Measurements from ENCODE around the gene CFDP1.

The CFDP1 gene

DNA sequence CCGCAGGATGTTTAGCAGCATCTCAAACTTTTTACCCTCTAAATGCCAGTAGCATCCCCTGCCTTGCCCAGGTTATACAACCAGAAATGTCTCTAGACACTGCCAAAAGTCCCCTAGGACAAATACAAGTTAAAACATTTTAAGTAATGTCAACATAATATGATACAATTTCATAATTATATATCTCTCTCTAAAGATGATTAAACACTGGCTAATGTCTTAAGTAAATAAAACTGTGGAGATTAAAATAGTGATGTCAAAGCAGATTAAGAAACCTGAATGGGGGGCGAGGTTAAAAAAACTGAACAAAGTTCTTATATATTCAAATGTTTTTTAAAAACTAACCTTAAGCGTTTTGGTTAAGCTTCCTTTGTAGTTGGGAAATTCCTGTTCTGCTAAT lies 62.1 kb downstream of the CFDP1 start:
- Histone ChIP-seq H4K20me1 (ENCODE audit: insufficient read depth, low read length) (peaks cover 43% of the 10 kb centered on the region), H3K4me2 (ENCODE audit: low read length) (no peak overlapping the region), H3K79me2 (ENCODE audit: low read length) (no peaks in the 10 kb centered on the region), H3K36me3 (replicated peaks; ENCODE audit: low read depth, low read length) (peaks cover 1% of the 10 kb centered on the region), H3K4me1 (ENCODE audit: low read length) (no peaks in the 10 kb centered on the region), H3K9ac (ENCODE audit: low read length) (no peak overlapping the region), H3K4me3 (ENCODE audit: low read length) (no peak overlapping the region), H3K27ac (ENCODE audit: low read length) (no peak overlapping the region), H2AFZ (ENCODE audit: low read depth, low read length) (no peak overlapping the region), H3K27me3 (ENCODE audit: low read depth, low read length) (peaks cover 40% of the 10 kb centered on the region), H3K9me3 (ENCODE audit: insufficient read depth, low read length) (no peaks in the 10 kb centered on the region)
- TF ChIP-seq, protein P1, sequence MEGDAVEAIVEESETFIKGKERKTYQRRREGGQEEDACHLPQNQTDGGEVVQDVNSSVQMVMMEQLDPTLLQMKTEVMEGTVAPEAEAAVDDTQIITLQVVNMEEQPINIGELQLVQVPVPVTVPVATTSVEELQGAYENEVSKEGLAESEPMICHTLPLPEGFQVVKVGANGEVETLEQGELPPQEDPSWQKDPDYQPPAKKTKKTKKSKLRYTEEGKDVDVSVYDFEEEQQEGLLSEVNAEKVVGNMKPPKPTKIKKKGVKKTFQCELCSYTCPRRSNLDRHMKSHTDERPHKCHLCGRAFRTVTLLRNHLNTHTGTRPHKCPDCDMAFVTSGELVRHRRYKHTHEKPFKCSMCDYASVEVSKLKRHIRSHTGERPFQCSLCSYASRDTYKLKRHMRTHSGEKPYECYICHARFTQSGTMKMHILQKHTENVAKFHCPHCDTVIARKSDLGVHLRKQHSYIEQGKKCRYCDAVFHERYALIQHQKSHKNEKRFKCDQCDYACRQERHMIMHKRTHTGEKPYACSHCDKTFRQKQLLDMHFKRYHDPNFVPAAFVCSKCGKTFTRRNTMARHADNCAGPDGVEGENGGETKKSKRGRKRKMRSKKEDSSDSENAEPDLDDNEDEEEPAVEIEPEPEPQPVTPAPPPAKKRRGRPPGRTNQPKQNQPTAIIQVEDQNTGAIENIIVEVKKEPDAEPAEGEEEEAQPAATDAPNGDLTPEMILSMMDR (IDR thresholded peaks at IDR 0.05; ENCODE audit: low read depth, low read length), result no peak
- TF ChIP-seq EZH2phosphoT487 (IDR thresholded peaks at IDR 0.05; ENCODE audit: low read depth), result no peak

DNA sequence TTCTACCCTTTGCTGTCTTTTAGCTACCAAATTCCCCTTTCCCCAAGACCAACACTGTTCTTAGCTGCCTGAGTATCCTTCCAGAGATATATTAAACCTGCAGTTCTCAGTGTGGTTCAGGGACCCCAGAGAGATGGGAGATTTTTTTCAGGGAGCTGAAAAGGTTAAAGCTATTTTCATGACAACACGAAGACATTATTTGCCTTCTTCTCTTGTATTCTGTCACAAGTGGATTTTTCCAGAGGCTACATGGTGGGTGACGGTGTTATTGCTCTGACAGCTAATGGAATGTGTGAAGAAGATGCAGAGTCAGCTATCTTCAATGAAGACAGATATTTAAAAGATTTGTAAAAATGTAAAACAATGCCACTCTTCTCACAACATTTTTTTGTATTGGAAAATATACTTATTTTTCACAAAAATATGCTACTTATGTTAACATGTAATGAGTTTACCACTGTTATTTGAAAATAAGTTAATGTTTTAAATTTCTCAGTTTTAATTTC lies 69.0 kb downstream of the CFDP1 start:
- no peak overlapping the region for H2AFZ ChIP-seq (ENCODE audit: low read depth, low read length)
- no peak for TF ChIP-seq EZH2phosphoT487 (IDR thresholded peaks at IDR 0.05; ENCODE audit: low read depth)
- TF ChIP-seq, protein P1 (IDR thresholded peaks at IDR 0.05; ENCODE audit: low read depth, low read length), result no peak
- H3K4me1 ChIP-seq (ENCODE audit: low read length), result no peaks in the 10 kb centered on the region
- no peaks in the 10 kb centered on the region for H3K27me3 ChIP-seq (ENCODE audit: low read depth, low read length)
- no peak overlapping the region for H3K9ac ChIP-seq (ENCODE audit: low read length)
- H3K9me3 ChIP-seq (ENCODE audit: insufficient read depth, low read length), result no peaks in the 10 kb centered on the region
- no peaks in the 10 kb centered on the region for H3K79me2 ChIP-seq (ENCODE audit: low read length)
- no peak overlapping the region for H3K4me3 ChIP-seq (ENCODE audit: low read length)
- peaks cover 19% of the 10 kb centered on the region; the same call in 1 of the 2 replicates for H4K20me1 ChIP-seq (ENCODE audit: insufficient read depth, low read length)
- peaks cover 8% of the 10 kb centered on the region for H3K36me3 ChIP-seq (replicated peaks; ENCODE audit: low read depth, low read length)
- H3K4me2 ChIP-seq (ENCODE audit: low read length), result no peak overlapping the region
- no peak overlapping the region for H3K27ac ChIP-seq (ENCODE audit: low read length)

DNA sequence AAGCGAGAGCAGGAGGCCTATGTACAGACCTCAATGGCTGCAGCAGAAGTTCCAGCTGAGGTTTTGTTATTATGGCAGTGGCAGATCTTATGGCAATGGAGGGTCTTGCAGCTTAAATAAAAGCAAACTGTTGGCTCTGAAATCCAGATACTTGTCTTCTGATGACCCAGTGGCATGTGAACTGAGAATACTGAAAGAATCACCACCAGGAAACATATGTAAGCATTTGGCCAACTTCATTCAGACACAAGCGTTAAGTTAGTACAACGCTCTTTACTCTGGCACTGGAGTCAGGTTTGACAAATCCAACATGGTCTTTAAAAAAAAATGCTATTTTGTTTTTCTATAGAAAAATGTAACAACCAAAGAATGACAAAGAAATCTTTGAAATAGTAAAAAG lies 70.5 kb downstream of the CFDP1 start:
- no peaks in the 10 kb centered on the region for H3K27me3 ChIP-seq (ENCODE audit: low read depth, low read length)
- H3K27ac ChIP-seq (ENCODE audit: low read length), result no peak overlapping the region
- H3K79me2 ChIP-seq (ENCODE audit: low read length), result no peaks in the 10 kb centered on the region
- no peak overlapping the region for H3K4me2 ChIP-seq (ENCODE audit: low read length)
- H3K4me1 ChIP-seq (ENCODE audit: low read length), result no peaks in the 10 kb centered on the region
- no peaks in the 10 kb centered on the region for H3K9me3 ChIP-seq (ENCODE audit: insufficient read depth, low read length)
- no peak overlapping the region for H2AFZ ChIP-seq (ENCODE audit: low read depth, low read length)
- TF ChIP-seq EZH2phosphoT487 (IDR thresholded peaks at IDR 0.05; ENCODE audit: low read depth), result no peak
- TF ChIP-seq, protein P1 (IDR thresholded peaks at IDR 0.05; ENCODE audit: low read depth, low read length), result no peak
- H4K20me1 ChIP-seq (ENCODE audit: insufficient read depth, low read length), result peaks cover 21% of the 10 kb centered on the region; the same call in 1 of the 2 replicates
- no peak overlapping the region for H3K4me3 ChIP-seq (ENCODE audit: low read length)
- H3K36me3 ChIP-seq (replicated peaks; ENCODE audit: low read depth, low read length), result peaks cover 8% of the 10 kb centered on the region
- no peak overlapping the region for H3K9ac ChIP-seq (ENCODE audit: low read length)

DNA sequence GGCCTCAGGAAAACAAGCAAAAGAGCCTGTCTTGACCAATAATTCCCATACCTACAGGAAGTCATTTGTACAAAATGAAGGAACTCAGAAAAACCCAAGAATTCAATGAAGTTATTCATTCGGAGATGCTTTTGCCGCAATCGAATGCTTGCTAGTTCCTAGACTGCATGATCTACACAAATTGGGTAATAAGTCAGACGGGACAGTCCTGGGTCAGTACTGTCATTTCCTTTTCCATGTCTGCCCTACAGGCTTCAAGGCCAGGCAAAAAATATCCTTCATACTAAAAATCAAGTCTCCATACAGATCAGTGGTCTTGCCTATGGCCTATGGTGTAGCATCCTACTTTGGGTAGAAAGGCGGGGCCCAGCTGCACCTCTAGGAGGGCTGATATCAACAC lies 71.4 kb downstream of the CFDP1 start:
- Histone ChIP-seq H3K4me3 (ENCODE audit: low read length) (no peak overlapping the region), H3K9ac (ENCODE audit: low read length) (no peak overlapping the region), H3K4me1 (ENCODE audit: low read length) (no peaks in the 10 kb centered on the region), H3K79me2 (ENCODE audit: low read length) (no peaks in the 10 kb centered on the region), H3K4me2 (ENCODE audit: low read length) (no peak overlapping the region), H3K27ac (ENCODE audit: low read length) (no peak overlapping the region), H3K27me3 (ENCODE audit: low read depth, low read length) (no peaks in the 10 kb centered on the region), H3K36me3 (replicated peaks; ENCODE audit: low read depth, low read length) (peaks cover 8% of the 10 kb centered on the region), H3K9me3 (ENCODE audit: insufficient read depth, low read length) (no peaks in the 10 kb centered on the region), H2AFZ (ENCODE audit: low read depth, low read length) (no peak overlapping the region), H4K20me1 (ENCODE audit: insufficient read depth, low read length) (peaks cover 21% of the 10 kb centered on the region; the same call in 1 of the 2 replicates)
- TF ChIP-seq, protein P1 (IDR thresholded peaks at IDR 0.05; ENCODE audit: low read depth, low read length), result no peak
- TF ChIP-seq EZH2phosphoT487 (IDR thresholded peaks at IDR 0.05; ENCODE audit: low read depth), result no peak

All from OCI-LY3 (cell line).